Measurements from ENCODE around the gene RNASE7. TPM values are rescaled to one million over a fixed set of nuclear protein-coding genes. Genes with fewer than 3 reads are reported as not detected.

Gene RNASE7
- polyA plus RNA-seq, 1 of the 3 experiments (the other 2 are of a cell fraction): not detected

DNA sequence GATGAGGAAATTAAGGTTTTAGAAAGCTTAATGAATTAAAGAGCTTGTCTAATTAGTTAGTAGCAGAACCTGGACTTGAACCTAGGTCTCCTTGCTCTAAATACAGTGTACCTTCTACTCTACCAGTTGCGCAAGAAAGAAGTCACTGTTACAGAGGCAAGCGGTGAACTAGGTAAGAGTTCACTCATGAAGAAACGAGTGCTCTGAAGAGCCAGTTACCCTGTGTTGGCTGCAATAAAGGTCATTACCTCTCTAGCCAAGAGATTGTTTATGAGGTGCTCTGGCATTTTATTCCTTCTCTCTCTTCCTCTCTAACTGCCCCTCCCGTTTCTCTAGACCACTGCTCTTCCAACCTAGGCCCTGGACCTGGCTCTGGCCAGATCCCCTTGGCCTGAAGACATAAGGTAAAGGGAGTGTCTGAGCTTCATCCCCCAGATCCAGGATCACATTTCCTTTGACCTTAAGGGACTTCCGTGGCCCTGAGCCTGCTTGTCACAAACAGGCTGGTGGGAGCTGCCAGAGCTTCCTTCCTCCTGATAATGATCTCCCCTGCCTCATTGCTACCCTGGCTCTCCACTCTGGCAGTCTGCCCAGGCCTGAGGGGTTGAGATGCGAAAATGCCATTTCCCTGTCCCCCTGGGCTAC lies 1.9 kb downstream of the RNASE7 start:
- Histone ChIP-seq H2AFZ (ENCODE audit: low read depth) (no peak overlapping the region), H3K9me3 (no peaks in the 10 kb centered on the region), H3K4me1 (ENCODE audit: control insufficient read depth in 1 of 2, insufficient read depth in 2 of 2, low read depth in 1 of 2, low read length in 1 of 2) (peaks cover 13 to 20% of the 10 kb centered on the region in 2 experiments; a peak in 3 of 4 replicates), H3K9me2 (no peaks in the 10 kb centered on the region), H3F3A (replicated peaks; ENCODE audit: insufficient read depth) (peaks cover 1% of the 10 kb centered on the region), H3K79me2 (ENCODE audit: insufficient read depth) (no peaks in the 10 kb centered on the region), H3K4me2 (no peak overlapping the region), H3K27me3 (ENCODE audit: insufficient read depth) (no peaks in the 10 kb centered on the region), H3K36me3 (replicated peaks in 1 of 2; ENCODE audit: control insufficient read depth in 1 of 2, insufficient read depth in 2 of 2, low read length in 1 of 2) (no peaks in the 10 kb centered on the region), H3K27ac (ENCODE audit: low read depth in 2 of 2, low read length in 1 of 2) (no peak overlapping the region), H3K9ac (no peak overlapping the region), H4K20me1 (ENCODE audit: insufficient read depth) (no peaks in the 10 kb centered on the region), H3K4me3 (ENCODE audit: low read depth in 2 of 2, low read length in 1 of 2) (no peak overlapping the region)
- POLR2A ChIA-PET: interaction anchor here (1.8 kb wide), 1 partner anchor 29 kb away, joined by 6 read pairs; no protein-coding TSS in a partner anchor
- TF ChIP-seq GATA2 (CRISPR knock-in tag; IDR thresholded peaks at IDR 0.05): peak; percentile 60
- TF ChIP-seq NFIC (IDR thresholded peaks at IDR 0.05; ENCODE audit: borderline replicate concordance): peak; percentile 68; the same call in 1 of the 2 replicates
- TF ChIP-seq TCF12 (IDR thresholded peaks at IDR 0.05): peak; percentile 24
- TF ChIP-seq FOSL2 (IDR thresholded peaks at IDR 0.05; ENCODE audit: borderline replicate concordance, low read depth): no peak
- peak; percentile 53 for DNase-seq
- 55% methylated on average over 5 of the region's 6 CpGs for WGBS (ENCODE audit: low lambda C conversion rate)
- CTCF ChIA-PET: interaction anchor here (0.7 to 7.0 kb wide), 9 partner anchors 9 to 353 kb away, joined by 3 to 248 read pairs (median 3); partner anchors contain the start of genes NDRG2 and RNASE13

DNA sequence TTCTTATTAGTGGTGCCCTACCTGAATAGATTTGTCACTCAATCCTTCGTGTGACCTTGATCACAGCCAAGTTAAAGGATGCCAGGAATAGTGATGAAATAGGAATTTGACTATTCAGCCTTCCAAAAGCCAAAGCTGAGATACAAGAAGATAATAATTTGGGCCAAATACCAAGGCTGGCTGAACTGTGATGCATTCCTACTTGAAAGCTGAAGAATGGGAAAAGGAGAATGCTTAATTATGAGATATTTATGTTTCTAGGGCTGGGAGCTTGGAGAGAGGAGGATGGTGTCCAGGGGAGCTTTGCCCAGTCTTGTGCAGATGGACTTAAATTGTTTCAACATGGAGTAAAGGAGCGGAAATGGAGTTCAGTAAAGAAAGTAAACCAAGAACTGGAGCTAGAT lies 5.2 kb downstream of the RNASE7 start:
- WGBS (ENCODE audit: low lambda C conversion rate): 55% methylated on average over 2 of the region's 2 CpGs
- no peak overlapping the region for H3K9ac ChIP-seq
- H3K27ac ChIP-seq (ENCODE audit: low read depth in 2 of 2, low read length in 1 of 2): peak overlapping the region in 1 of 2 experiments; percentile 43; a peak in 1 of 4 replicates
- no peaks in the 10 kb centered on the region for H3K9me2 ChIP-seq
- H2AFZ ChIP-seq (ENCODE audit: low read depth): no peak overlapping the region
- no peak for TF ChIP-seq CHD2 (IDR thresholded peaks at IDR 0.05; ENCODE audit: low read length, partially characterized antibody)
- TF ChIP-seq, protein P1, sequence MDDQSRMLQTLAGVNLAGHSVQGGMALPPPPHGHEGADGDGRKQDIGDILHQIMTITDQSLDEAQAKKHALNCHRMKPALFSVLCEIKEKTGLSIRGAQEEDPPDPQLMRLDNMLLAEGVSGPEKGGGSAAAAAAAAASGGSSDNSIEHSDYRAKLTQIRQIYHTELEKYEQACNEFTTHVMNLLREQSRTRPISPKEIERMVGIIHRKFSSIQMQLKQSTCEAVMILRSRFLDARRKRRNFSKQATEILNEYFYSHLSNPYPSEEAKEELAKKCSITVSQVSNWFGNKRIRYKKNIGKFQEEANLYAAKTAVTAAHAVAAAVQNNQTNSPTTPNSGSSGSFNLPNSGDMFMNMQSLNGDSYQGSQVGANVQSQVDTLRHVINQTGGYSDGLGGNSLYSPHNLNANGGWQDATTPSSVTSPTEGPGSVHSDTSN (IDR thresholded peaks at IDR 0.05): 0 out of 2 replicates have a peak, but pooled peaks have one; percentile 4
- 0 out of 2 replicates have a peak, but pooled peaks have one; percentile 7 for TF ChIP-seq JUND (IDR thresholded peaks at IDR 0.05)
- TF ChIP-seq NFIC (IDR thresholded peaks at IDR 0.05; ENCODE audit: borderline replicate concordance): 0 out of 2 replicates have a peak, but pooled peaks have one; percentile 8
- H3K4me1 ChIP-seq (ENCODE audit: control insufficient read depth in 1 of 2, insufficient read depth in 2 of 2, low read depth in 1 of 2, low read length in 1 of 2): peaks cover 0 to 20% of the 10 kb centered on the region in 2 experiments; a peak in 2 of 4 replicates
- ChIA-PET CTCF (interaction anchor here (0.8 to 3.0 kb wide), 7 partner anchors 7 to 76 kb away, joined by 3 to 16 read pairs (median 12); no protein-coding TSS in a partner anchor), POLR2A (interaction anchor here (0.6 kb wide), 1 partner anchor 1806 kb away, joined by 3 read pairs; no protein-coding TSS in a partner anchor)
- H3K4me2 ChIP-seq: no peak overlapping the region
- no peak for DNase-seq
- H3K9me3 ChIP-seq: no peaks in the 10 kb centered on the region
- no peak overlapping the region for H3K4me3 ChIP-seq (ENCODE audit: low read depth in 2 of 2, low read length in 1 of 2)
- H3F3A ChIP-seq (replicated peaks; ENCODE audit: insufficient read depth): peaks cover 9% of the 10 kb centered on the region
- no peaks in the 10 kb centered on the region for H3K36me3 ChIP-seq (replicated peaks in 1 of 2; ENCODE audit: control insufficient read depth in 1 of 2, insufficient read depth in 2 of 2, low read length in 1 of 2)
- no peaks in the 10 kb centered on the region for H3K79me2 ChIP-seq (ENCODE audit: insufficient read depth)
- H4K20me1 ChIP-seq (ENCODE audit: insufficient read depth): no peaks in the 10 kb centered on the region
- no peaks in the 10 kb centered on the region for H3K27me3 ChIP-seq (ENCODE audit: insufficient read depth)

DNA sequence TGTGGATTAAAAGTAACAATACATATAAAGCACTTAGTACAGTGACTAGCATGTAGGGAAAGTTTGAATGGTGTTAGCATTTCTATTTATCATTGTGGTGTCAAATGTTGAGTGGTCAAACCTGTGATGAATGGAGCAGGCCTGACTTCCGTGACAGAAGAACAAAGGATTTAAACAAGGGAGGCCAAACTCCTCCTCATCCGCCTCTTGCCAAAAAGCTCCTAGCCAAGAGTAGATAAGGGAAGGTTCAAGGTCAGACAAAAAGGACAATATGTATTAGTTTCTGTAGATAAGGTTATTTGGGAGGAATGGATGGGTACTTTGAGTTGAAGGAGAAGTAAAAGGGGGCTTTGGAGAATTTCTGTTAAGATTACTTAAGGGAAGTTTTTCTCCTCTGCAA lies 6.5 kb downstream of the RNASE7 start:
- H4K20me1 ChIP-seq (ENCODE audit: insufficient read depth): no peaks in the 10 kb centered on the region
- H3K4me1 ChIP-seq (ENCODE audit: control insufficient read depth in 1 of 2, insufficient read depth in 2 of 2, low read depth in 1 of 2, low read length in 1 of 2): peaks cover 0 to 9% of the 10 kb centered on the region in 2 experiments; a peak in 1 of 4 replicates
- H3K9me3 ChIP-seq: no peaks in the 10 kb centered on the region
- 94% methylated on average over 2 of the region's 2 CpGs for WGBS (ENCODE audit: low lambda C conversion rate)
- no peak overlapping the region for H3K9ac ChIP-seq
- TF ChIP-seq MXI1 (IDR thresholded peaks at IDR 0.05; ENCODE audit: low read depth, low read length) (no peak), NRF1 (IDR thresholded peaks at IDR 0.05; ENCODE audit: low read depth, low read length) (no peak), ELF1 (IDR thresholded peaks at IDR 0.05) (no peak), EP300 (IDR thresholded peaks at IDR 0.05; ENCODE audit: borderline replicate concordance in 1 of 2, low read depth in 1 of 2, low read length in 1 of 2) (no peak), CHD2 (IDR thresholded peaks at IDR 0.05; ENCODE audit: low read length, partially characterized antibody) (no peak), POLR2AphosphoS5 (IDR thresholded peaks at IDR 0.05; ENCODE audit: low read depth, low read length) (no peak), TEAD4 (IDR thresholded peaks at IDR 0.05; ENCODE audit: borderline replicate concordance, insufficient read depth) (no peak), FOSL2 (IDR thresholded peaks at IDR 0.05; ENCODE audit: borderline replicate concordance, low read depth) (no peak), TAF1 (IDR thresholded peaks at IDR 0.05; ENCODE audit: borderline replicate concordance, low read depth, low read length) (no peak), RCOR1 (IDR thresholded peaks at IDR 0.05; ENCODE audit: low read length) (no peak)
- TF ChIP-seq, protein P2, sequence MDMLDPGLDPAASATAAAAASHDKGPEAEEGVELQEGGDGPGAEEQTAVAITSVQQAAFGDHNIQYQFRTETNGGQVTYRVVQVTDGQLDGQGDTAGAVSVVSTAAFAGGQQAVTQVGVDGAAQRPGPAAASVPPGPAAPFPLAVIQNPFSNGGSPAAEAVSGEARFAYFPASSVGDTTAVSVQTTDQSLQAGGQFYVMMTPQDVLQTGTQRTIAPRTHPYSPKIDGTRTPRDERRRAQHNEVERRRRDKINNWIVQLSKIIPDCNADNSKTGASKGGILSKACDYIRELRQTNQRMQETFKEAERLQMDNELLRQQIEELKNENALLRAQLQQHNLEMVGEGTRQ (IDR thresholded peaks at IDR 0.05; ENCODE audit: borderline replicate concordance, low read depth, low read length): no peak
- no peaks in the 10 kb centered on the region for H3K9me2 ChIP-seq
- CTCF ChIA-PET: interaction anchor here (1.6 to 3.0 kb wide), 4 partner anchors 8 to 44 kb away, joined by 7 to 14 read pairs (median 10); no protein-coding TSS in a partner anchor
- POLR2A ChIA-PET: no interaction called here
- no peak overlapping the region for H2AFZ ChIP-seq (ENCODE audit: low read depth)
- H3K4me2 ChIP-seq: no peak overlapping the region
- H3K36me3 ChIP-seq (replicated peaks in 1 of 2; ENCODE audit: control insufficient read depth in 1 of 2, insufficient read depth in 2 of 2, low read length in 1 of 2): no peaks in the 10 kb centered on the region
- H3K27ac ChIP-seq (ENCODE audit: low read depth in 2 of 2, low read length in 1 of 2): no peak overlapping the region
- H3F3A ChIP-seq (replicated peaks; ENCODE audit: insufficient read depth): peaks cover 9% of the 10 kb centered on the region
- no peak for DNase-seq
- no peaks in the 10 kb centered on the region for H3K79me2 ChIP-seq (ENCODE audit: insufficient read depth)
- no peaks in the 10 kb centered on the region for H3K27me3 ChIP-seq (ENCODE audit: insufficient read depth)
- H3K4me3 ChIP-seq (ENCODE audit: low read depth in 2 of 2, low read length in 1 of 2): no peak overlapping the region
